H1 (cell line): ENCODE measurements around the gene TRIM31. TPM values are rescaled to one million over a fixed set of nuclear protein-coding genes. Genes with fewer than 3 reads are reported as not detected.

Experiments
- CTCF ChIA-PET: fragments of 300-600 bp; sonication (Branson Sonifier 250); formaldehyde crosslinking; loops from one replicate; lab custom pipeline; 2021; ENCODE audit not compliant: partially characterized antibody; lab: Charles Lee
- POLR2A ChIA-PET: fragments of 300-600 bp; sonication (Branson Sonifier 250); formaldehyde crosslinking; loops from one replicate; lab custom pipeline; 2021; ENCODE audit warnings: inconsistent platforms; ENCODE audit not compliant: partially characterized antibody; lab: Charles Lee
- DNase-seq, 2 experiments: peaks; one replicate each; pipeline versions ENCODE4 v3.0.0 to v3.0.0-alpha.2; 2010 to 2022; ENCODE audit warnings: low spot score in 2 of 2, low read depth in 1 of 2, mixed read lengths in 1 of 2
- FAIRE-seq: peaks from 2 replicates; lab custom pipeline; 2011; peaks lifted over from hg19 to GRCh38; lab: Jason Lieb, UNC
- H2AFZ ChIP-seq: 2 replicates; pipeline ENCODE4 v1.8.1; 2012; ENCODE audit warnings: low read length, inconsistent platforms
- H2AK5ac ChIP-seq: 2 replicates; pipeline ENCODE4 v1.6.1; 2013; ENCODE audit warnings: low read depth, low read length
- H2BK120ac ChIP-seq: replicated peaks from 2 replicates; pipeline ENCODE3; 2013; ENCODE audit warnings: low read depth, low read length, inconsistent platforms
- H2BK12ac ChIP-seq: 2 replicates; pipeline ENCODE4 v1.6.1; 2013; ENCODE audit warnings: low read depth, low read length
- H2BK15ac ChIP-seq: 2 replicates; pipeline ENCODE4 v1.6.1; 2013; ENCODE audit warnings: low read length
- H2BK20ac ChIP-seq: 2 replicates; pipeline ENCODE4 v1.6.1; 2013; ENCODE audit warnings: low read length
- H2BK5ac ChIP-seq: 2 replicates; pipeline ENCODE4 v1.6.1; 2013; ENCODE audit warnings: low read depth, low read length
- H3K14ac ChIP-seq: 2 replicates; pipeline ENCODE4 v1.6.1; 2013; ENCODE audit warnings: inconsistent platforms; ENCODE audit not compliant: insufficient read length
- H3K18ac ChIP-seq: 2 replicates; pipeline ENCODE4 v1.6.1; 2013; ENCODE audit warnings: low read length; ENCODE audit errors: extremely low read depth
- H3K23ac ChIP-seq: 2 replicates; pipeline ENCODE4 v1.6.1; 2013; ENCODE audit warnings: inconsistent platforms; ENCODE audit not compliant: insufficient read length
- H3K23me2 ChIP-seq: 2 replicates; pipeline ENCODE4 v1.6.1; 2013; ENCODE audit warnings: low read depth, low read length
- H3K27ac ChIP-seq: 2 replicates; pipeline ENCODE4 v1.6.1; 2011; ENCODE audit warnings: low read depth, low read length, inconsistent platforms
- H3K27me3 ChIP-seq, 4 experiments: replicated peaks in 1 of 4; 1 replicate in 1 of 4; 2 replicates in 3 of 4; pipeline versions ENCODE4 v1.6.1 to v1.8.1; 2011 to 2013; ENCODE audit warnings: low read length in 3 of 4, mild to moderate bottlenecking in 3 of 4, inconsistent platforms in 2 of 4, mixed read lengths in 2 of 4, moderate library complexity in 1 of 4; ENCODE audit not compliant: control insufficient read depth in 3 of 4, insufficient read depth in 3 of 4; ENCODE audit errors: extremely low read depth in 1 of 4
- H3K36me3 ChIP-seq, 4 experiments: 2 replicates each; pipeline versions ENCODE4 v1.6.1 to v1.8.1; 2011 to 2013; ENCODE audit warnings: mild to moderate bottlenecking in 4 of 4, low read length in 3 of 4, moderate library complexity in 2 of 4, control low read depth in 1 of 4, inconsistent platforms in 1 of 4; ENCODE audit not compliant: insufficient read depth in 4 of 4, control insufficient read depth in 2 of 4
- H3K4ac ChIP-seq: replicated peaks from 2 replicates; pipeline ENCODE3; 2013; ENCODE audit warnings: low read length, low read depth, mixed read lengths, inconsistent platforms; ENCODE audit not compliant: insufficient read length
- H3K4me1 ChIP-seq, 4 experiments: replicated peaks in 1 of 4; 1 replicate in 1 of 4; 2 replicates in 3 of 4; pipeline versions ENCODE4 v1.6.1 to v1.8.1; 2011 to 2013; ENCODE audit warnings: low read length in 3 of 4, inconsistent platforms in 2 of 4, mixed read lengths in 1 of 4; ENCODE audit not compliant: insufficient read depth in 4 of 4, control insufficient read depth in 3 of 4
- H3K4me2 ChIP-seq, 2 experiments: 2 replicates each; pipeline versions ENCODE4 v1.6.1 to v1.8.1; 2011 to 2013; ENCODE audit warnings: low read depth in 2 of 2, low read length in 2 of 2, control low read depth in 1 of 2, inconsistent platforms in 1 of 2, mild to moderate bottlenecking in 1 of 2; ENCODE audit not compliant: insufficient read depth in 1 of 2
- H3K4me3 ChIP-seq, 4 experiments: fragments of 200-600, 300-600 bp in 1 of 4; sonication (generic), shearing (Covaris generic), sonication (Bioruptor Twin) in 1 of 4; 2 replicates each; pipeline versions ENCODE4 v1.5.1 to v1.8.1; 2011 to 2016; ENCODE audit warnings: low read length in 4 of 4, low read depth in 3 of 4, control low read depth in 2 of 4, inconsistent platforms in 2 of 4, mild to moderate bottlenecking in 2 of 4, mixed read lengths in 1 of 4, moderate library complexity in 1 of 4; ENCODE audit not compliant: insufficient read depth in 2 of 4; ENCODE audit errors: extremely low read depth in 1 of 4
- H3K56ac ChIP-seq: replicated peaks from 2 replicates; pipeline ENCODE3; 2013; ENCODE audit warnings: low read depth, mild to moderate bottlenecking, mixed read lengths, low read length, inconsistent platforms; ENCODE audit not compliant: insufficient read length
- H3K79me1 ChIP-seq: 2 replicates; pipeline ENCODE4 v1.6.1; 2013; ENCODE audit warnings: low read depth, low read length, control low read depth
- H3K79me2 ChIP-seq, 2 experiments: 2 replicates each; pipeline versions ENCODE4 v1.6.1 to v1.8.1; 2012 to 2013; ENCODE audit warnings: low read length in 2 of 2, mild to moderate bottlenecking in 2 of 2, inconsistent platforms in 1 of 2; ENCODE audit not compliant: insufficient read depth in 2 of 2, control insufficient read depth in 1 of 2
- H3K9ac ChIP-seq, 4 experiments: replicated peaks in 1 of 4; 1 replicate in 1 of 4; 2 replicates in 3 of 4; pipeline versions ENCODE4 v1.6.1 to v1.8.1; 2011 to 2013; ENCODE audit warnings: low read depth in 3 of 4, low read length in 3 of 4, control low read depth in 2 of 4, mild to moderate bottlenecking in 2 of 4, moderate library complexity in 2 of 4, inconsistent platforms in 1 of 4; ENCODE audit errors: extremely low read depth in 1 of 4
- H3K9me3 ChIP-seq, 2 experiments: 2 replicates each; pipeline versions ENCODE4 v1.6.1 to v1.8.1; 2012 to 2013; ENCODE audit warnings: mild to moderate bottlenecking in 2 of 2, moderate library complexity in 2 of 2, control low read depth in 1 of 2, inconsistent platforms in 1 of 2, low read depth in 1 of 2, low read length in 1 of 2, mixed read lengths in 1 of 2; ENCODE audit not compliant: insufficient read depth in 2 of 2
- H4K20me1 ChIP-seq, 2 experiments: replicated peaks in 1 of 2; 2 replicates each; pipeline versions ENCODE3 to v1.8.1; 2011 to 2013; ENCODE audit warnings: inconsistent platforms in 2 of 2, low read length in 2 of 2, mild to moderate bottlenecking in 1 of 2; ENCODE audit not compliant: insufficient read depth in 2 of 2, control insufficient read depth in 1 of 2
- H4K5ac ChIP-seq: 2 replicates; pipeline ENCODE4 v1.6.1; 2013; ENCODE audit warnings: low read length, low read depth, mixed read lengths, inconsistent platforms; ENCODE audit not compliant: insufficient read length
- H4K8ac ChIP-seq: 2 replicates; pipeline ENCODE4 v1.8.0; 2013; ENCODE audit warnings: mild to moderate bottlenecking, moderate library complexity, low read length, inconsistent platforms; ENCODE audit not compliant: insufficient read depth; ENCODE audit errors: extremely low read depth
- H4K91ac ChIP-seq: replicated peaks from 2 replicates; pipeline ENCODE3; 2013; ENCODE audit warnings: low read length, mixed read lengths, inconsistent platforms; ENCODE audit not compliant: insufficient read length
- BRCA1 ChIP-seq: IDR thresholded peaks from 2 replicates; pipeline ENCODE4 v1.6.1; 2012; ENCODE audit warnings: low read depth, low read length, improper control_type of control experiment
- KDM1A ChIP-seq: fragments of 200-600, 300-600 bp; sonication (generic); IDR thresholded peaks from 2 replicates; pipeline ENCODE4 v1.7.1; 2016; ENCODE audit warnings: mild to moderate bottlenecking, low read length, borderline replicate concordance
- KDM4A ChIP-seq: IDR thresholded peaks from one replicate; pipeline ENCODE4 v1.7.1; 2012; ENCODE audit warnings: low read depth, mild to moderate bottlenecking, moderate library complexity, low read length, inconsistent platforms; ENCODE audit not compliant: severe bottlenecking
- RFX5 ChIP-seq: IDR thresholded peaks from 2 replicates; pipeline ENCODE4 v1.6.1; 2011; ENCODE audit warnings: low read depth, low read length, improper control_type of control experiment, borderline replicate concordance
- RNF2 ChIP-seq: fragments of 200-900, 300-1000 bp; sonication (generic); IDR thresholded peaks from 2 replicates; pipeline ENCODE4 v1.7.1; 2016; ENCODE audit warnings: borderline replicate concordance, low read depth, mild to moderate bottlenecking, antibody characterized with exemption, low read length; ENCODE audit not compliant: poor library complexity, severe bottlenecking; ENCODE audit errors: missing control alignments
- SRF ChIP-seq: IDR thresholded peaks from 2 replicates; pipeline ENCODE4 v1.6.1; 2011; ENCODE audit warnings: mild to moderate bottlenecking, low read depth, low read length, moderate library complexity
- WGBS, 2 experiments: shearing (Covaris generic) in 1 of 2; methylation state at CpG; one replicate each; pipeline versions ENCODE4 v1.1.6 to v1.1.7; 2013 to 2015; ENCODE audit warnings: low lambda C conversion rate in 2 of 2, mixed read lengths in 2 of 2, inconsistent platforms in 1 of 2, low coverage in 1 of 2, missing lambda C conversion rate in 1 of 2; ENCODE audit not compliant: insufficient replicate concordance in 2 of 2, insufficient coverage in 1 of 2, insufficient read length in 1 of 2; ENCODE audit errors: extremely low coverage in 1 of 2, missing lambda C conversion rate in 1 of 2; 5-methylcytosine and 5-hydroxymethylcytosine counted together
- polyA plus RNA-seq, 7 experiments: library from polyadenylated mRNA; depleted of rRNA in 3 of 7; stranded (reverse) in 5 of 7; unstranded in 2 of 7; fragments of >200 nt in 5 of 7; fragments of 200-250 nt in 2 of 7; gene quantifications; 1 replicate in 5 of 7; 2 replicates in 1 of 7; 4 replicates in 1 of 7; pipeline versions ENCODE4 v1.2.1 to v1.2.3, GENCODE V29; 2011 to 2013; ENCODE audit warnings: missing spikeins in 2 of 7, mixed read lengths in 2 of 7
- total RNA-seq: library from RNA; stranded (reverse); fragmentation: NEBNext Ultra II Directional; extraction: Animal tissue kit (Norgen Biotek cat#: 25700); gene quantifications from 2 replicates; pipeline ENCODE4 v1.2.1, GENCODE V29; 2021
- TF ChIP-seq, protein P1 (sequence below): IDR thresholded peaks from 2 replicates; pipeline ENCODE4 v1.6.1; 2012; ENCODE audit warnings: inconsistent platforms
- TF ChIP-seq, protein P2 (sequence below): IDR thresholded peaks from 2 replicates; pipeline ENCODE4 v1.6.1; 2012; ENCODE audit warnings: inconsistent platforms

TRIM31 gene
- total and polyA plus RNA-seq, 2 of the 8 experiments (the other 6 are each of a cell fraction or from before 2014, with no cell fraction given): not detected

DNA sequence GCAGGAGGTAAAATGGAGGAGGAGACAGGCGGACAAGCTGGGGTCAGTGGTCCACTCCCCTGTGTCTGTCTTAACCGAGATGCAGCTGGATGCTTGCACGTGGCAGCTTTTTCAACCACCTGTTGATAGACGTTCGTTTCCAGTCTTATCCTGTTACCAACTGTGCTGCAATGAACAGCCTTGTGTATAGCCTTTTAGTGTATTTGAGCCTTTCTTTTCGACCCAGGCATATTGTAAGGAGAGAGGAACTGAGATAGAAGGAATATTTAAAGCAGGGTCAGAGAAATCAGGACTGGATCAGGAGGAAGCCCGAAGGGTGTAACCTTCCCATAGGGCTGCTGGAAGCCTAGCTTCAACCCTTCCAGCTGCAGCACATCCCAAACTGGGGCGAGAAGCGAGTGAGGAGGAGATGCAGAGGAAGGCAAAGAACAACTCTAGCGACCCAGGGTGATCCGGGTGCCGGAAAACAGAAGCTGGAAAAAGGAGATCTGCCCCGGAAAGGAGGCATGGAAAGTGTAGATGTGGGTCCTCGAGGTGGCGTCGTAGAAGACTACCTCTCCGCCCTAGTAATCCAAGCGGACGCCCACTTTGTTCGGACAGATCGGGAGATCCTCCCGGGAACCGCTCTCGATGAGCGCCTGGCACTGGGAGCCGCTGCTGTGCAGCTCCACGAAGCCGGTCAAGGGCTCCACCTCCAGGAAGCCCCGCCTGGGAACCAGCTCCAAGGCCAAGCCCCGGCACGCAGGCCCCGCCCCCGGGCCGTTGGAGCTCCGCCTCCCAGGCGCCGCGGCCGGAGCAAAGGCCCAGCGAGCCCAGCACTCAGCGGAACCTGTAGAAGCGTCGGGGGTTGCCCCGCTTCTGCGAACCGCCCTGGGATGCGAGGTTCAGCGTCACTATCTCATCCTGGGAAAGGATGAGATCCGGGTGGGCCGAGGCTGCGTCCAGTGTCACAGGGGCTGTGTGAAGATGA lies 11.2 kb downstream of the TRIM31 start:
- Histone ChIP-seq H3K4me1 (peaks cover 3 to 15% (median 9%) of the 10 kb centered on the region in 4 experiments; a peak in 6 of 7 replicates), H3K36me3 (no peaks in the 10 kb centered on the region), H2BK20ac (no peak overlapping the region), H3K4me3 (peak overlapping the region; percentile 36 to 65 (median 48); a peak in 7 of 8 replicates), H2BK120ac (no peak overlapping the region), H2BK12ac (no peak overlapping the region; the same call in 1 of the 2 replicates), H3K4ac (no peak overlapping the region), H3K79me2 (no peaks in the 10 kb centered on the region), H3K27me3 (peaks cover 32 to 71% (median 64%) of the 10 kb centered on the region in 4 experiments), H3K56ac (no peak overlapping the region), H3K79me1 (no peaks in the 10 kb centered on the region), H3K23ac (no peak overlapping the region), H4K20me1 (no peaks in the 10 kb centered on the region), H3K27ac (no peak overlapping the region), H2AK5ac (no peak overlapping the region), H4K8ac (no peak overlapping the region), H3K9ac (no peak overlapping the region; a peak in 1 of 7 replicates), H3K9me3 (no peaks in the 10 kb centered on the region), H3K23me2 (peaks cover 10% of the 10 kb centered on the region), H2BK15ac (0 out of 2 replicates have a peak overlapping the region, but pooled peaks have one; percentile 46), H4K91ac (no peak overlapping the region), H3K14ac (no peak overlapping the region), H4K5ac (no peak overlapping the region), H2AFZ (peak overlapping the region; percentile 14; the same call in 1 of the 2 replicates), H2BK5ac (no peak overlapping the region), H3K18ac (no peak overlapping the region), H3K4me2 (peak overlapping the region; percentile 69 to 79)
- FAIRE-seq (no peak), DNase-seq (peak; percentile 57 to 88)
- 5% methylated on average over 26 of the region's 51 CpGs; no CpG with 5 or more reads in 1 of the 2 experiments for WGBS, 2 experiments
- CTCF ChIA-PET: interaction anchor here (0.5 to 2.9 kb wide), 15 partner anchors 8 to 88 kb away, joined by 3 to 22 read pairs (median 3); partner anchors contain the start of genes RNF39 and TRIM31
- POLR2A ChIA-PET: interaction anchor here (0.6 to 1.6 kb wide), 9 partner anchors 9 to 363 kb away, joined by 3 to 9 read pairs (median 4); partner anchors contain the start of genes POLR1H, PPP1R11 and TRIM31
- no peak for TF ChIP-seq BRCA1
- no peak for TF ChIP-seq KDM1A
- TF ChIP-seq, protein P1, sequence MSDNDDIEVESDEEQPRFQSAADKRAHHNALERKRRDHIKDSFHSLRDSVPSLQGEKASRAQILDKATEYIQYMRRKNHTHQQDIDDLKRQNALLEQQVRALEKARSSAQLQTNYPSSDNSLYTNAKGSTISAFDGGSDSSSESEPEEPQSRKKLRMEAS: 0 out of 2 replicates have a peak, but pooled peaks have one; percentile 32
- TF ChIP-seq, protein P2, sequence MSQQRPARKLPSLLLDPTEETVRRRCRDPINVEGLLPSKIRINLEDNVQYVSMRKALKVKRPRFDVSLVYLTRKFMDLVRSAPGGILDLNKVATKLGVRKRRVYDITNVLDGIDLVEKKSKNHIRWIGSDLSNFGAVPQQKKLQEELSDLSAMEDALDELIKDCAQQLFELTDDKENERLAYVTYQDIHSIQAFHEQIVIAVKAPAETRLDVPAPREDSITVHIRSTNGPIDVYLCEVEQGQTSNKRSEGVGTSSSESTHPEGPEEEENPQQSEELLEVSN: peak; percentile 63
- TF ChIP-seq KDM4A: peak; percentile 39
- TF ChIP-seq SRF: no peak
- TF ChIP-seq RNF2: peak; percentile 31
- TF ChIP-seq RFX5: no peak
